Daoy (cell line): ENCODE data around the gene C22orf31. TPM values are rescaled to one million over a fixed set of nuclear protein-coding genes. Genes with fewer than 3 reads are reported as not detected.
A peak's percentile ranks its signal among the peaks of the same experiment; 100 is the strongest.
"Not testable (repeated sequence)": the region's sequence is repeated elsewhere in the genome, so short reads cannot be mapped to it uniquely, and the experiment has no call there.

ENCODE experiments used
- DNase-seq: peaks from one replicate; pipeline ENCODE4 v3.0.0-alpha.2; 2015; ENCODE audit warnings: low read depth
- total RNA-seq: library from RNA; depleted of rRNA; stranded (reverse); fragments of >200 nt; shearing (Covaris generic); gene quantifications from 2 replicates; pipeline ENCODE4 v1.2.3, GENCODE V29; 2014

Gene C22orf31
- total RNA-seq, 1 experiment from 2014 or later, result not detected

DNA sequence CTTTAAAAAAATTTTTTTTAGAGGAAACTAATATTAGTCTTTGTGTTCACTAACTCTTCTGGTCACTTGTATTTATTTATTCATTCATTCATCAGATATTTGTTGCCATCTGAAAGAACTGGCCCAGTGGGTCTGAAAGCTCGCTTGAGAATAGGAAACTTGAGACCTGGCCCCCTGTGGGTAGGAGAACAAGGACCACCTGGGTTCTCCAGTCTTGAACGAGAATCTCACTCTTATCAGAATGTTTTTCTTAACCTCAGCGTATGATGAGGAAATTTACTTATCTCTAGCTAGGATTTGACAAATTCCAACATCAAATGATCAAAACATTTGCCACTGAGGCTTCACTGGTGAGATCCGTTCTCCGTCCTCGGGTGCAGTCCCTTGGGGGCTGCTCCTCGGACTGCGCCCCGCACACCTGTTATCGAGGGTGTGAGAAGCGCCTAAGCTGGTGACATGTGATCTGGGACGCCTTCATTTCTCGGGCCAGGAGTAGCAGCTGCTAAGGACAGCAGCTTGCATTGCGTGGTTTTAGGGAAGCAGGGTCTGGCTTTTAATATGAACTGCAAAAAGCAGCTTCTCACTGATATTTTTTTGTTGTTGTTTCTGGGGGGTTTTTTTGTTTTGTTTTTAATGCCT lies 6.3 kb downstream of the C22orf31 start:
- DNase-seq, result no peak

DNA sequence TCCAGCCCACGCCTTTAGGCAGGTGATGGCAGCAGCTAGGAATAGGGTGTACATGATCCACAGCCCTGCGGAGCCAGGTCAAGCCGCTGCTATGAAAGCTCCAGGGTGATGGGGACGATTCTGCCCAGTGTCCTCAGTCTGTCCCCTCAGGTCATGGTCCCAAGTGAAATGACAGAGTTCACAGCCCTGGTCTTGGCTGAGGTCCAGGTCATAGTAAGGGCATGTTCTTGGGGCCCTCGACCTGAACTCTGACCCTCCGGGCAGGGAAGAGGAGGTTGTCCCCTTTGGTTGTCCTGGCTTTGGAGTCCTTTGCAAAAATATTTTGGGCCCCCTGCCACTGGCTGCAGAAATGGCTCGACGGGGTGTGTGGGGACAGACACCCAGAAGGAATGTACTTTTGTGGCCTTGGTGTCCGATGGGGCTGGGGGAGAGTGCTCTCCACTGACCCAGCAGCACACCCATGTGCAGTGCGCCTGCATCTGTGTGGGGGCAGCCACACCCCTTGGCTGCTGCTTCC lies 7.3 kb downstream of the C22orf31 start:
- DNase-seq, result no peak

DNA sequence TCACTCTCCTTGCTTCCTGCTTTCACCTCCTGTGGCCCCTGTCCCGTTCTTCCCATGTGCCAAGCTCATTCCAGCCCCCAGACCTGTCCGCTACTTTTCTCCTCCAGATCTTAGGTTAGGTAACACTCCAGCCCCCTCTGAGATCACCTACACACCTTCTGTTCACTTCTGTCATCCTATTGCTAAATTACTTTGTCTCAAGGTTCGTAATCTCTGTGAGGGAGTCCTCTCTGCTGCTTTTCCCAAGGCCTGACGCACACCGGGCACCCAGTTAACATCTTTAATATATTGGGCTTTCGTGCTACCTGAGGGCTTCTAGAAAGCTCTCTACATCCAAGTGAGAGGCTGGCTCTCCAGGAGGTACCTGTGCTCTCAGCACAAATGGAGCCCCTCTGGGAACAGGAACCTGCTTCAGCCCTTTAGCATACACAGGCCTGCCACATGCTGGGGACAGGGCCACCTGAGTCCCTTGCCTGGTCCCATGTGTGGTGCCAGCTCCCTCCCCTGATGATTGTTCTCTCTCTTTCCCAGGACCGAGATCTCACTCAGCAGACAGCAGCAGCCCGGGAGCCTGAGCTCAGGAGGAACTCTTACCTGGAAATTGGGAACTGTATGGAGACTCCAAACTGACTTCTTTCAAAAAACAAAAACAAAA lies 8.5 kb downstream of the C22orf31 start:
- DNase-seq, result no peak

DNA sequence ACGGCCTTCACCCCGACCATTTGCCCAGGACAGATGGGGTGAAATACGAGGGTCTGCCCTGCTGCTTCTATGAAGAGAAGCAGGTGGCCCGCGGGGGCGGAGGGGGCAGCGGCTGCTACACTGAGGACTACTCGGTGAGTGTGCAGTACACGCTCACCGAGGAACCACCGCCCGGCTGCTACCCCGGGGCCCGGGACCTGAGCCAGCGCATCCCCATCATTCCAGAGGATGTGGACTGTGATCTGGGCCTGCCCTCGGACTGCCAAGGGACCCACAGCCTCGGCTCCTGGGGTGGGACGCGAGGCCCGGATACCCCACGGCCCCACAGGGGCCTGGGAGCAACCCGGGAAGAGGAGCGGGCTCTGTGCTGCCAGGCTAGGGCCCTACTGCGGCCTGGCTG lies 11.2 kb downstream of the C22orf31 start:
- DNase-seq, result no peak

GRCh38 chr22:29049655-29050263 lies 11.9 kb downstream of the C22orf31 start:
- DNase-seq, result no peak

DNA sequence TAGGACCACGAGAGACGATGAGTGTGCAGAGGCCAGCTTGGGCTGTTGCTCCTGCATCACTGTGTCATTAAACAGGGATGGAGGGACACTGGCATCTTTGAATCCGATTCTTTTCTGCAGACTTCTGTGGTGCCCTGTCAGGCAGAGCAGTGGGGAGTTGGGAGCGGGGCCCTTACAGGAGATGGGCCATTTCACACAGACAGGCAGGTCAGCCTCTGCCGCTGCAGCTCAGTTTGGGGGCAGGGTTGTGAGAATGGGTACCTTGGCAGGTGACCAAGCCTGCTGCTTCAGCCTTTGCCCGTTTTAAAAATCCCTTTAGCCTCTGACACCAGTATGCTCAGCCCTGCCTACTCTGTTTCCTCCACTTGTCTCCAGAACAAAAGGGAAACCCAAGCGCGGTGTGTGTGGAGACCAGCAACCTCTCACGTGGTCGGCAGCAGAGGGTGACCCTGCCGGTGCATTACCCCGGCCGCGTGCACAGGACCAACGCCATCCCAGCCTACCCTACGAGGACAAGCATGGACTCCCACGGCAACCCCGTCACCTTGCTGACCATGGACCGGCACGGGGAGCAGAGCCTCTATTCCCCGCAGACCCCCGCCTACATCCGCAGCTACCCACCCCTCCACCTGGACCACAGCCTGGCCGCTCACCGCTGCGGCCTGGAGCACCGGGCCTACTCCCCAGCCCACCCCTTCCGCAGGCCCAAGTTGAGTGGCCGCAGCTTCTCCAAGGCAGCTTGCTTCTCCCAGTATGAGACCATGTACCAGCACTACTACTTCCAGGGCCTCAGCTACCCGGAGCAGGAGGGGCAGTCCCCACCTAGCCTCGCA lies 12.6 kb downstream of the C22orf31 start:
- DNase-seq, result no peak

DNA sequence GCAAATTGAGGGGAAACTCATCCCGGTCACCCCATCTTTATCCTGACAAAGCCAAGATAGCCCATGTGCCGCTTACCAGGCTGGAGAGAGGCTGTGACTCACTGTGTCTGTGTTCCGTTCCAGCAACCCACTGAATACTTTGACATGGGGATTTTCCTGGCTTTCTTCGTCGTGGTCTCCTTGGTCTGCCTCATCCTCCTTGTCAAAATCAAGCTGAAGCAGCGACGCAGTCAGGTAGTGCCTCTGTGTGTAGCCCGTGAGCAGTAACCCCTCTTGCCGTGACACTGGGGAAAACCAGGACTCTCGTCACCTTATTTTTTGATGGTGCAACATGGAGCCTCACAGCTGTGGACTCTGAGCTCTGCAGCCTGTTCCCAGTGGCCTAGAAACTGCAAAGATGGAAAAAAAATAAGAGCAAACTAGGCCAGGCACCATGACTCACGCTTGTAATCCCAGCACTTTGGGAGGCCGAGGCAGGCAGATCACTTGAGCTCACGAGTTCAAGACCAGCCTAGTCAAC lies 16.9 kb downstream of the C22orf31 start:
- peak; percentile 85 for DNase-seq

DNA sequence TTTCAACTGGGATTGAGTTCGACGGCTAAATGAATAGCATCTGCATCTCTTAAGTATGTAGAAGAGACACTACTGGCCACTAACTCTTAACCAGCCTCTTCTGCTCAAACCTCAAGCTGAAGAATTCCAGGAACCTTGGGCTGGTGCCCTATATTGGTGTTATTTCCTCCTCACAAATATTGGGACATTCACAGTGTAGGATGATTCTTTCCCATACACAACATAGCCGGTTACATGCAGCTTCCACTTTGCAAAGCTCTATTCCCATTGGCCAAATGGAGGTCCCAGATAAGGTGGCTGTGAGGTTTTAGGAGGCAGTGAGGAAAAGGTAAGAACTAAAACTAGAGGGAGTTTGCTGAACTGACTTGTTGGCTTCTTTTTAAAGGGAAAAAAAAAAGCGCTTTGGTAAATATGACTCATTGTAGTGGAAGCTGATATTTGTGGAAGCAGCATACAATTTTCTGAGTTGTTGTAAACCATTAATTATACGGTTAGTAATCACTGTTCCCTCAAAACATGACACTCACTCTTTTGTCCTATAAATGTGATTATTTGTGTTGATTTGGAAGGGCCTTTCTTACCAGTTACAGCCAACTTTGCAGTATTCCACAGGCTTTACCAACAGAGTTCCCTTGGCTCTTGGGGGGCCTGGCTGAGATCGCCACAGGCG lies 17.6 kb downstream of the C22orf31 start:
- DNase-seq, result peak; percentile 14

GRCh38 chr22:29041408-29041807 lies 20.2 kb downstream of the C22orf31 start:
- DNase-seq, result peak; percentile 79

GRCh38 chr22:29040385-29041275 lies 21.0 kb downstream of the C22orf31 start:
- DNase-seq, result peak; percentile 79

DNA sequence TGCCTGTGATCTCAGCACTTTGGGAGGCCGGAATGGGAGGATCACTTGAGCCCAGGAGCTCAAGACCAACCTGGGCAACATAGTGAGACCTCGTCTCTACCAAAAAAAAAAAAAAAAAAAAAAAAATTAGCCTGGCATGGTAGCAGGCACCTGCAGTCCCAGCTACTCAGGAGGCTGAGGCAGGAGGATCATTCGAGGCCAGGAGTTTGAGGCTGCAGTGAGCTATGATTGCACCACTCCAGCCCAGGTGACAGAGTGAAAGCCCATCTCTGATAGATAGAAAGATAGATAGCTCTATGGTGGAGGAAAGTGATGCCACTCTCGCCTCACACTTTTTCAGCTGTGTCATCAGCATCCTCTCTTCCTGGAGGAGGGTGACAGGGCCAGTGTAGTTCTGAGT lies 21.9 kb downstream of the C22orf31 start:
- not testable (repeated sequence) for DNase-seq

GRCh38 chr22:29039148-29039547 lies 22.5 kb downstream of the C22orf31 start:
- DNase-seq, result no peak

GRCh38 chr22:29037340-29037932 lies 24.2 kb downstream of the C22orf31 start:
- DNase-seq, result no peak

GRCh38 chr22:29032584-29032983 lies 29.0 kb downstream of the C22orf31 start:
- DNase-seq, result peak; percentile 37

- no peak for DNase-seq
Observed at GRCh38 chr22:29032014-29032475, 29.6 kb downstream of the C22orf31 start.

DNA sequence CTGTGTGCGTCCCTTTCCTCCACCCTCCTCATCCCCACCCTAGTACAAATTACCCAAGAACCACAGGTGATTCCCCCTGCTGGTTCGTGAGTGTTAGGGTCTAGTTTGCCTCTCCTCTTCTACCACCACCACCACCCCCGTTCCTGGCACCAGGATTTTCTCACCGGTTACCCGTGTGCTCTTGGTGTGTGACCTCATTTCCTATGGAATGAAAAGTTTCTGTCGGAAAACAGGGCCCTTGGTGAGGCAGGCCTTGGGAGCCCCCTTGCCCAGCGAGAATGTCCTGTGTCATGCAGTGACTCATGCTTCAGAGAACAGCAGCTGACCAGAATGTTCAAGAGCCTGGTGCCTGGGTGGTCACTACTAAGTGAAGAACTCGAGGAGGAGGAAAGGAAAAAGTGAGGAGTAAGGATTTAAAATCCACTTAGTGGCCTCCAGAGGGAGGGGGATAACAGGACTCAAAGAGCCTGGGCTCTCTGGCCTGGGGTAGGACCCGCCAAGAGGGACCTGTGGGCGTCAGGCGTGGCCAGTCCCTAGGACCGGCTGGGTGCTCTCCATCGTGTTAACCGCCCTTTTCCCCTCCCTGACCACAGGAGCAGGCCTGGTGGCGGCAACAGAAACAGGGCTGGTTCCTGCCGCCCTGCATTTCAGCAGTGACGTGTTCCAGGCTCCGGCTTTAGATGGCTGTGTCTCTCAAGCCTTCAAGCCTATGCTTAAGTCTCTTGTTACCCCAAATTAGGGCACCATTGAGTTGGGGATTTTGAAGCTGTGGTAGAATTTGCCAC lies 30.2 kb downstream of the C22orf31 start:
- peak; percentile 97 for DNase-seq

- peak; percentile 94 for DNase-seq
Observed at GRCh38 chr22:29030618-29031226, 30.9 kb downstream of the C22orf31 start.

DNA sequence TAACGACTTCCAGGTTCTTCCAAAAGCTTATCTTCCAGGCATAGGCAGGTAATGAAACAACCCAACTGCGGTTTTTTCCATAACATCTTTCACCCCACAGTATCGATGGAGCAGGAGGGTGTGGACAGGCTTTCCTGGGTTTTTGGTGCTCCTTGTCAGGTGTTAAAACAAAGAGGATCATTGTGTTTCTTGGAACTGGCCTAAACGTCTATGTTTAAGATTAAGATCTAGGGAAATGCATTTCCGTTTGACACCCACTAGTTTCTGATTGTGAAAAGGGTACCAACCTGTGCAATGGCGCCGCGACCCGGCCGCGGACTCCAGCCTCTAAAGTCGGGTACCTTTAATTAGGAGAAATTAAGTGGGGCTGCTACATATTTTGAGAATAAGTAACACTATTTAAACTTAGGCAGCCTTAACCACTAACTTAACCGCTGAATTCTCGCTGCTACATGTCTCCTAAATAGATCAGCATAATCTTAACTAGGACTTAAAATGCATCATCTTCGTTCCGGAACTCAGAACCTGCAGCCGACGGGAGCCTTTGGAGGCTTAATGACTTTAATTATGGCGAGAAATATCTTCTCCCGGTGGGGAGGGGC lies 31.5 kb downstream of the C22orf31 start:
- no peak for DNase-seq
